ENCODE results near the gene AMBRA1.

- TF ChIP-seq CTCF (IDR thresholded peaks at IDR 0.05; ENCODE audit: borderline replicate concordance, extremely low read depth, low read length, poor library complexity, severe bottlenecking) (no peak), EZH2 (IDR thresholded peaks at IDR 0.05; ENCODE audit: borderline replicate concordance, low read depth, low read length, severe bottlenecking) (no peak)
Observed at GRCh38 chr11:46391186-46391577, 202.6 kb downstream of the AMBRA1 start.
